Measurements from ENCODE around the gene ZMAT2.

- TF ChIP-seq, protein P1, sequence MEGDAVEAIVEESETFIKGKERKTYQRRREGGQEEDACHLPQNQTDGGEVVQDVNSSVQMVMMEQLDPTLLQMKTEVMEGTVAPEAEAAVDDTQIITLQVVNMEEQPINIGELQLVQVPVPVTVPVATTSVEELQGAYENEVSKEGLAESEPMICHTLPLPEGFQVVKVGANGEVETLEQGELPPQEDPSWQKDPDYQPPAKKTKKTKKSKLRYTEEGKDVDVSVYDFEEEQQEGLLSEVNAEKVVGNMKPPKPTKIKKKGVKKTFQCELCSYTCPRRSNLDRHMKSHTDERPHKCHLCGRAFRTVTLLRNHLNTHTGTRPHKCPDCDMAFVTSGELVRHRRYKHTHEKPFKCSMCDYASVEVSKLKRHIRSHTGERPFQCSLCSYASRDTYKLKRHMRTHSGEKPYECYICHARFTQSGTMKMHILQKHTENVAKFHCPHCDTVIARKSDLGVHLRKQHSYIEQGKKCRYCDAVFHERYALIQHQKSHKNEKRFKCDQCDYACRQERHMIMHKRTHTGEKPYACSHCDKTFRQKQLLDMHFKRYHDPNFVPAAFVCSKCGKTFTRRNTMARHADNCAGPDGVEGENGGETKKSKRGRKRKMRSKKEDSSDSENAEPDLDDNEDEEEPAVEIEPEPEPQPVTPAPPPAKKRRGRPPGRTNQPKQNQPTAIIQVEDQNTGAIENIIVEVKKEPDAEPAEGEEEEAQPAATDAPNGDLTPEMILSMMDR (conservative IDR thresholded peaks at IDR 0.05; ENCODE audit: low read depth, low read length), result no peak
- TF ChIP-seq EZH2 (IDR thresholded peaks at IDR 0.05; ENCODE audit: borderline replicate concordance, low read depth, low read length, poor library complexity, severe bottlenecking), result no peak
Measured at GRCh38 chr5:140741967-140742366, 41.7 kb downstream of the ZMAT2 start.

All from A673 (cell line).